Medulla oblongata (tissue), 1 donor: ENCODE data around the gene TXNRD1.
"Not testable (repeated sequence)": the region's sequence is repeated elsewhere in the genome, so short reads cannot be mapped to it uniquely, and the experiment has no call there.

Experiments
- DNase-seq: peaks from one replicate; pipeline ENCODE4 v3.0.0-alpha.2; 2015; ENCODE audit errors: extremely low spot score

Gene TXNRD1

GRCh38 chr12:104237930-104238329 lies 22.4 kb downstream of the TXNRD1 start:
- DNase-seq: no peak

- DNase-seq: no peak
Measured at GRCh38 chr12:104242546-104243206, 27.1 kb downstream of the TXNRD1 start.

GRCh38 chr12:104243551-104243950 lies 28.0 kb downstream of the TXNRD1 start:
- DNase-seq: no peak

- no peak for DNase-seq
Measured at GRCh38 chr12:104243971-104244370, 28.4 kb downstream of the TXNRD1 start.

- DNase-seq: no peak
Measured at GRCh38 chr12:104247698-104248097, 32.1 kb downstream of the TXNRD1 start.

GRCh38 chr12:104248444-104248843 lies 32.9 kb downstream of the TXNRD1 start:
- DNase-seq: no peak

- DNase-seq: no peak
Measured at GRCh38 chr12:104249017-104249416, 33.4 kb downstream of the TXNRD1 start.

- DNase-seq: no peak
Measured at GRCh38 chr12:104249898-104250297, 34.3 kb downstream of the TXNRD1 start.

GRCh38 chr12:104250366-104251125 lies 35.0 kb downstream of the TXNRD1 start:
- no peak for DNase-seq

GRCh38 chr12:104257913-104258472 lies 42.4 kb downstream of the TXNRD1 start:
- DNase-seq: no peak

GRCh38 chr12:104258476-104259067 lies 43.0 kb downstream of the TXNRD1 start:
- no peak for DNase-seq

GRCh38 chr12:104263026-104263425 lies 47.4 kb downstream of the TXNRD1 start:
- DNase-seq: no peak

- DNase-seq: no peak
Measured at GRCh38 chr12:104263580-104264358, 48.2 kb downstream of the TXNRD1 start.

- not testable (repeated sequence) for DNase-seq
Measured at GRCh38 chr12:104265436-104265835, 49.9 kb downstream of the TXNRD1 start.

GRCh38 chr12:104272938-104273337 lies 57.4 kb downstream of the TXNRD1 start:
- DNase-seq: no peak

- DNase-seq: no peak
Measured at GRCh38 chr12:104273503-104273902, 57.9 kb downstream of the TXNRD1 start.

- no peak for DNase-seq
Measured at GRCh38 chr12:104274811-104275210, 59.2 kb downstream of the TXNRD1 start.

- DNase-seq: no peak
Measured at GRCh38 chr12:104275689-104276088, 60.1 kb downstream of the TXNRD1 start.

- DNase-seq: no peak
Measured at GRCh38 chr12:104276273-104277131, 60.9 kb downstream of the TXNRD1 start.

- no peak for DNase-seq
Measured at GRCh38 chr12:104279164-104279563, 63.6 kb downstream of the TXNRD1 start.

- no peak for DNase-seq
Measured at GRCh38 chr12:104280111-104280510, 64.5 kb downstream of the TXNRD1 start.
